SK-N-SH (cell line): ENCODE results near the gene TMEM150C. TPM values are rescaled to one million over a fixed set of nuclear protein-coding genes. Genes with fewer than 3 reads are reported as not detected.

Source experiments
- CTCF ChIA-PET: fragments of 300-600, 350-600 bp; formaldehyde crosslinking; extraction: SDS; loops from one replicate; lab custom pipeline; 2021; lab: Yijun Ruan, JAX
- POLR2A ChIA-PET: fragments of 350-600 bp; sonication (Branson Sonifier 250); formaldehyde crosslinking; extraction: SDS; loops from one replicate; lab custom pipeline; 2020; ENCODE audit warnings: antibody characterized with exemption, inconsistent platforms; lab: Yijun Ruan, JAX
- DNase-seq: peaks from one replicate; pipeline ENCODE4 v3.0.0; 2012
- H2AFZ ChIP-seq: fragments of 200-600 bp; sonication (generic); 2 replicates; pipeline ENCODE4 v1.8.1; 2016; ENCODE audit warnings: antibody characterized with exemption, mild to moderate bottlenecking, low read depth
- H3F3A ChIP-seq: fragments of 200-600 bp; sonication (generic); replicated peaks from 2 replicates; pipeline ENCODE3; 2016; ENCODE audit warnings: antibody characterized with exemption, mild to moderate bottlenecking; ENCODE audit not compliant: insufficient read depth
- H3K27ac ChIP-seq, 2 experiments: fragments of 200-500 bp in 1 of 2; fragments of 200-600 bp in 1 of 2; sonication (Bioruptor generic) in 1 of 2; sonication (generic), shearing (Covaris generic) in 1 of 2; 2 replicates each; pipeline versions ENCODE4 v1.5.1 to v1.6.1; 2014 to 2016; ENCODE audit warnings: low read depth in 2 of 2, inconsistent platforms in 1 of 2, low read length in 1 of 2, mild to moderate bottlenecking in 1 of 2, mixed read lengths in 1 of 2
- H3K27me3 ChIP-seq: fragments of 200-600 bp; sonication (generic), shearing (Covaris generic); 2 replicates; pipeline ENCODE4 v1.6.1; 2016; ENCODE audit warnings: mixed run types; ENCODE audit not compliant: insufficient read depth
- H3K36me3 ChIP-seq, 2 experiments: fragments of 200-500 bp in 1 of 2; fragments of 200-600 bp in 1 of 2; sonication (Bioruptor generic) in 1 of 2; sonication (generic) in 1 of 2; replicated peaks in 1 of 2; 2 replicates each; pipeline versions ENCODE3 to v1.5.1; 2014 to 2016; ENCODE audit warnings: low read length in 1 of 2, mild to moderate bottlenecking in 1 of 2; ENCODE audit not compliant: insufficient read depth in 2 of 2, control insufficient read depth in 1 of 2
- H3K4me1 ChIP-seq, 2 experiments: fragments of 200-500 bp in 1 of 2; fragments of 200-600 bp in 1 of 2; sonication (Bioruptor generic) in 1 of 2; sonication (generic), shearing (Covaris generic) in 1 of 2; 2 replicates each; pipeline versions ENCODE4 v1.5.1 to v1.6.1; 2014 to 2016; ENCODE audit warnings: low read depth in 1 of 2, low read length in 1 of 2, mixed run types in 1 of 2; ENCODE audit not compliant: insufficient read depth in 2 of 2, control insufficient read depth in 1 of 2
- H3K4me2 ChIP-seq: fragments of 200-600 bp; sonication (generic), shearing (Covaris generic); 2 replicates; pipeline ENCODE4 v1.6.1; 2017; ENCODE audit warnings: mixed run types
- H3K4me3 ChIP-seq, 2 experiments: fragments of 200-500 bp in 1 of 2; fragments of 200-600 bp in 1 of 2; sonication (Bioruptor generic) in 1 of 2; sonication (generic), shearing (Covaris generic) in 1 of 2; 2 replicates each; pipeline versions ENCODE4 v1.5.1 to v1.8.1; 2014 to 2016; ENCODE audit warnings: low read depth in 2 of 2, inconsistent platforms in 1 of 2, low read length in 1 of 2, mild to moderate bottlenecking in 1 of 2, mixed read lengths in 1 of 2, moderate library complexity in 1 of 2
- H3K79me2 ChIP-seq: fragments of 200-600 bp; sonication (generic); 2 replicates; pipeline ENCODE4 v1.8.1; 2017; ENCODE audit warnings: mild to moderate bottlenecking; ENCODE audit not compliant: insufficient read depth
- H3K9ac ChIP-seq: fragments of 200-600 bp; sonication (generic); 2 replicates; pipeline ENCODE4 v1.6.1; 2017; ENCODE audit warnings: mixed run types
- H3K9me2 ChIP-seq: fragments of 200-600 bp; sonication (generic); 2 replicates; pipeline ENCODE4 v1.6.1; 2017; ENCODE audit warnings: mixed run types
- H3K9me3 ChIP-seq: fragments of 200-600 bp; sonication (generic); 2 replicates; pipeline ENCODE4 v1.6.1; 2017; ENCODE audit warnings: mixed run types, mild to moderate bottlenecking, moderate library complexity
- H4K20me1 ChIP-seq: fragments of 200-600 bp; sonication (generic); 2 replicates; pipeline ENCODE4 v1.6.1; 2017; ENCODE audit warnings: mild to moderate bottlenecking, mixed run types; ENCODE audit not compliant: insufficient read depth
- CHD2 ChIP-seq: fragments of 150-350 bp; IDR thresholded peaks from 2 replicates; pipeline ENCODE4 v1.6.1; 2018; ENCODE audit warnings: low read length; ENCODE audit not compliant: partially characterized antibody
- ELF1 ChIP-seq: IDR thresholded peaks from 2 replicates; pipeline ENCODE4 v1.4.0; 2012
- EP300 ChIP-seq, 2 experiments: IDR thresholded peaks; 2 replicates each; pipeline versions ENCODE4 v1.4.0 to v1.6.1; 2012; ENCODE audit warnings: borderline replicate concordance in 1 of 2, low read depth in 1 of 2, low read length in 1 of 2
- EZH2phosphoT487 ChIP-seq: fragments of 200-600 bp; sonication (generic); IDR thresholded peaks from 2 replicates; pipeline ENCODE4 v1.6.1; 2017; ENCODE audit warnings: low read depth, mixed run types, mild to moderate bottlenecking, antibody characterized with exemption, moderate library complexity, borderline replicate concordance
- FOXM1 ChIP-seq: IDR thresholded peaks from 2 replicates; pipeline ENCODE4 v1.4.0; 2012; ENCODE audit warnings: low read depth, mild to moderate bottlenecking
- GABPA ChIP-seq: IDR thresholded peaks from 2 replicates; pipeline ENCODE4 v1.4.0; 2012; ENCODE audit warnings: low read depth, mild to moderate bottlenecking
- GATA2 ChIP-seq: sonication (generic); formaldehyde crosslinking; IDR thresholded peaks from 2 replicates; pipeline ENCODE4 v1.5.0; 2020; ENCODE audit warnings: mild to moderate bottlenecking, missing genetic modification reagents
- JUND ChIP-seq: IDR thresholded peaks from 2 replicates; pipeline ENCODE4 v1.4.0; 2012
- MEF2A ChIP-seq: IDR thresholded peaks from 2 replicates; pipeline ENCODE4 v1.4.0; 2012; ENCODE audit warnings: low read depth, borderline replicate concordance
- NFIC ChIP-seq: IDR thresholded peaks from 2 replicates; pipeline ENCODE4 v1.4.0; 2012; ENCODE audit warnings: borderline replicate concordance
- POLR2AphosphoS5 ChIP-seq: IDR thresholded peaks from 2 replicates; pipeline ENCODE4 v1.6.1; 2012; ENCODE audit warnings: low read depth, low read length
- RCOR1 ChIP-seq: fragments of 150-350 bp; IDR thresholded peaks from 2 replicates; pipeline ENCODE4 v1.6.1; 2017; ENCODE audit warnings: antibody characterized with exemption, low read length
- REST ChIP-seq: IDR thresholded peaks from 2 replicates; pipeline ENCODE4 v1.6.1; 2012; ENCODE audit warnings: mild to moderate bottlenecking, low read depth, low read length, moderate library complexity
- RFX5 ChIP-seq: IDR thresholded peaks from 2 replicates; pipeline ENCODE4 v1.6.1; 2012; ENCODE audit warnings: mild to moderate bottlenecking, improper control_type of control experiment, low read length
- RXRA ChIP-seq: IDR thresholded peaks from 2 replicates; pipeline ENCODE4 v1.4.0; 2012; ENCODE audit warnings: low read depth, mild to moderate bottlenecking, borderline replicate concordance
- SMC3 ChIP-seq: IDR thresholded peaks from 2 replicates; pipeline ENCODE4 v1.6.1; 2012; ENCODE audit warnings: low read depth, low read length, improper control_type of control experiment
- ZBTB33 ChIP-seq: IDR thresholded peaks from 2 replicates; pipeline ENCODE4 v1.4.0; 2012; ENCODE audit warnings: low read depth, borderline replicate concordance
- WGBS: methylation state at CpG from one replicate; pipeline ENCODE4 v1.1.6; 2017; ENCODE audit warnings: low lambda C conversion rate; 5-methylcytosine and 5-hydroxymethylcytosine counted together
- polyA plus RNA-seq, 3 experiments: library from polyadenylated mRNA; depleted of rRNA; stranded (reverse); fragments of >200 nt; gene quantifications; 2 replicates each; pipeline ENCODE4 v1.2.3, GENCODE V29; 2012
- TF ChIP-seq, protein P1 (sequence below): fragments of 150-350 bp; IDR thresholded peaks from 2 replicates; pipeline ENCODE4 v1.6.1; 2017; ENCODE audit warnings: antibody characterized with exemption, low read length, low read depth, borderline replicate concordance
- TF ChIP-seq, protein P2 (sequence below): IDR thresholded peaks from 2 replicates; pipeline ENCODE4; 2012

TMEM150C gene
- polyA plus RNA-seq, 1 of the 3 experiments (the other 2 are of a cell fraction) = 1.0 TPM

GRCh38 chr4:82523179-82523578, 38.6 kb downstream of the TMEM150C start:
- Histone ChIP-seq H3K9me2 (no peaks in the 10 kb centered on the region), H3K27me3 (no peaks in the 10 kb centered on the region), H3K9ac (no peak overlapping the region), H3K79me2 (no peaks in the 10 kb centered on the region), H3K36me3 (no peaks in the 10 kb centered on the region), H2AFZ (no peak overlapping the region), H3K4me2 (no peak overlapping the region), H3K4me1 (peaks cover 0 to 6% of the 10 kb centered on the region in 2 experiments; a peak in 1 of 4 replicates), H3K27ac (no peak overlapping the region), H3K9me3 (no peaks in the 10 kb centered on the region), H3K4me3 (no peak overlapping the region), H4K20me1 (no peaks in the 10 kb centered on the region), H3F3A (peaks cover 10% of the 10 kb centered on the region)
- DNase-seq = no peak
- TF ChIP-seq SMC3 (no peak), RXRA (no peak), MEF2A (no peak), POLR2AphosphoS5 (no peak), NFIC (no peak), EZH2phosphoT487 (no peak), RFX5 (no peak), RCOR1 (no peak), EP300 (IDR thresholded peaks at IDR 0.05; ENCODE audit: borderline replicate concordance in 1 of 2, low read depth in 1 of 2, low read length in 1 of 2) (no peak), ELF1 (no peak), CHD2 (no peak)
- TF ChIP-seq, protein P1, sequence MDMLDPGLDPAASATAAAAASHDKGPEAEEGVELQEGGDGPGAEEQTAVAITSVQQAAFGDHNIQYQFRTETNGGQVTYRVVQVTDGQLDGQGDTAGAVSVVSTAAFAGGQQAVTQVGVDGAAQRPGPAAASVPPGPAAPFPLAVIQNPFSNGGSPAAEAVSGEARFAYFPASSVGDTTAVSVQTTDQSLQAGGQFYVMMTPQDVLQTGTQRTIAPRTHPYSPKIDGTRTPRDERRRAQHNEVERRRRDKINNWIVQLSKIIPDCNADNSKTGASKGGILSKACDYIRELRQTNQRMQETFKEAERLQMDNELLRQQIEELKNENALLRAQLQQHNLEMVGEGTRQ = no peak
- WGBS = 72% methylated on average over 8 of the region's 9 CpGs
- ChIA-PET CTCF (interaction anchor here (1.6 kb wide), 1 partner anchor 16 kb away, joined by 4 read pairs; no protein-coding TSS in a partner anchor), POLR2A (no interaction called here)

DNA sequence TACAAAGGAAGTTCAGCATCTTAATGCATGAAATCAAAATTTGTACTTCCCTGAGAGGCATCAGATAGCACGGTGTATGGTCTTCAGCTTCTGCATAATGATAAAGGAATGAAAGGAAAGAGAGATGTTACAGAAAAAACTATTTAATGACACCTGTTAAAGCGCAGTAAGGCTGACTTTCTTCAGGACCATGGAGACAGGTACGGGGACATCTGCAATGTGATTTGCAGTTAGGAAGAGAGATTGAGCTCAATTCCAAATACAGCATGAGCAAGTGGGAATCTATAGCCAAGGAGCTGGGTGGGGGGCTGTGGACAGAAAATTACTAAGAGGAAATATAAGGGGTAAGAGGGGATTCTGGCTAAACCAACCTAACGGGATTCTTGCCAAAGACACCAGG, 39.3 kb downstream of the TMEM150C start:
- no peaks in the 10 kb centered on the region for H4K20me1 ChIP-seq
- 70% methylated on average over 4 of the region's 4 CpGs for WGBS
- H3K4me1 ChIP-seq = peaks cover 0 to 6% of the 10 kb centered on the region in 2 experiments; a peak in 1 of 4 replicates
- DNase-seq = no peak
- no peak overlapping the region for H2AFZ ChIP-seq
- no peaks in the 10 kb centered on the region for H3K36me3 ChIP-seq
- POLR2A ChIA-PET = no interaction called here
- no peak overlapping the region for H3K4me2 ChIP-seq
- H3F3A ChIP-seq = peaks cover 10% of the 10 kb centered on the region
- H3K27ac ChIP-seq = no peak overlapping the region
- H3K9me3 ChIP-seq = no peaks in the 10 kb centered on the region
- H3K4me3 ChIP-seq = no peak overlapping the region
- no peaks in the 10 kb centered on the region for H3K27me3 ChIP-seq
- no peaks in the 10 kb centered on the region for H3K79me2 ChIP-seq
- H3K9me2 ChIP-seq = no peaks in the 10 kb centered on the region
- CTCF ChIA-PET = interaction anchor here (0.8 to 1.6 kb wide), 2 partner anchors 15 to 218 kb away, joined by 3 to 4 read pairs; no protein-coding TSS in a partner anchor
- TF ChIP-seq JUND (no peak), GABPA (no peak), FOXM1 (no peak), GATA2 (CRISPR knock-in tag) (no peak), ZBTB33 (no peak), REST (0 out of 2 replicates have a peak, but pooled peaks have one; percentile 19), EP300 (IDR thresholded peaks at IDR 0.05; ENCODE audit: borderline replicate concordance in 1 of 2, low read depth in 1 of 2, low read length in 1 of 2) (no peak)
- TF ChIP-seq, protein P2, sequence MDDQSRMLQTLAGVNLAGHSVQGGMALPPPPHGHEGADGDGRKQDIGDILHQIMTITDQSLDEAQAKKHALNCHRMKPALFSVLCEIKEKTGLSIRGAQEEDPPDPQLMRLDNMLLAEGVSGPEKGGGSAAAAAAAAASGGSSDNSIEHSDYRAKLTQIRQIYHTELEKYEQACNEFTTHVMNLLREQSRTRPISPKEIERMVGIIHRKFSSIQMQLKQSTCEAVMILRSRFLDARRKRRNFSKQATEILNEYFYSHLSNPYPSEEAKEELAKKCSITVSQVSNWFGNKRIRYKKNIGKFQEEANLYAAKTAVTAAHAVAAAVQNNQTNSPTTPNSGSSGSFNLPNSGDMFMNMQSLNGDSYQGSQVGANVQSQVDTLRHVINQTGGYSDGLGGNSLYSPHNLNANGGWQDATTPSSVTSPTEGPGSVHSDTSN = no peak
- TF ChIP-seq, all 33 proteins: peak for 1
- no peak overlapping the region for H3K9ac ChIP-seq
